Gastroesophageal sphincter (tissue), 3 donors: Measurements from ENCODE around the gene CLPTM1L.

ENCODE experiments used
- EP300 ChIP-seq: sonication (generic); formaldehyde crosslinking; IDR thresholded peaks from one replicate; pipeline ENCODE4 v1.6.1; 2017; ENCODE audit warnings: antibody characterized with exemption, mild to moderate bottlenecking
- TF ChIP-seq, protein P1 (sequence below), 4 experiments: fragments of 200-600 bp in 2 of 4; fragments of 450-650 bp in 2 of 4; sonication (generic) in 1 of 4; IDR thresholded peaks; one replicate each; pipeline ENCODE4 v1.5.1; 2017 to 2019; ENCODE audit warnings: antibody characterized with exemption in 4 of 4, mild to moderate bottlenecking in 2 of 4, moderate library complexity in 2 of 4

DNA sequence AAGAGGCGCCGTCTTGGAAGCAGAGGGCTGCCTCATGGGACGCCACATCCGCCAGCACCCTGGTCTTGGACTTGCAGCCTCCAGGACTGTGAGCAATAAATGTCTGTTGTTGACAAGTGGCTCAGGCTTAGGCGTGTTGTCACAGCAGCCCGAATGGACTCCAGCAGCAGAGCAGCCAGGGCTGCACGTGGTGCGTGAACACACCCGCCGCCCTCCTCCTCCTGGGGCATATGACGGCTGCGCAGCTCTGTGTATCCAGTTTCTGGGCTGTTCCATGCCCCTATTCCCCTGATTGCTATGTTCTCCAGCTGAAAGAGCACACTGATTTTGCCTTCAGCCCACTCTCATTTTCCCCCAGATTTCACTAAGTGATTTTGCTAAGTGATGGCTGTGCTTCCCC lies 36.0 kb upstream of the CLPTM1L start:
- TF ChIP-seq, protein P1, sequence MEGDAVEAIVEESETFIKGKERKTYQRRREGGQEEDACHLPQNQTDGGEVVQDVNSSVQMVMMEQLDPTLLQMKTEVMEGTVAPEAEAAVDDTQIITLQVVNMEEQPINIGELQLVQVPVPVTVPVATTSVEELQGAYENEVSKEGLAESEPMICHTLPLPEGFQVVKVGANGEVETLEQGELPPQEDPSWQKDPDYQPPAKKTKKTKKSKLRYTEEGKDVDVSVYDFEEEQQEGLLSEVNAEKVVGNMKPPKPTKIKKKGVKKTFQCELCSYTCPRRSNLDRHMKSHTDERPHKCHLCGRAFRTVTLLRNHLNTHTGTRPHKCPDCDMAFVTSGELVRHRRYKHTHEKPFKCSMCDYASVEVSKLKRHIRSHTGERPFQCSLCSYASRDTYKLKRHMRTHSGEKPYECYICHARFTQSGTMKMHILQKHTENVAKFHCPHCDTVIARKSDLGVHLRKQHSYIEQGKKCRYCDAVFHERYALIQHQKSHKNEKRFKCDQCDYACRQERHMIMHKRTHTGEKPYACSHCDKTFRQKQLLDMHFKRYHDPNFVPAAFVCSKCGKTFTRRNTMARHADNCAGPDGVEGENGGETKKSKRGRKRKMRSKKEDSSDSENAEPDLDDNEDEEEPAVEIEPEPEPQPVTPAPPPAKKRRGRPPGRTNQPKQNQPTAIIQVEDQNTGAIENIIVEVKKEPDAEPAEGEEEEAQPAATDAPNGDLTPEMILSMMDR (IDR thresholded peaks at IDR 0.05), result no peak
- no peak for TF ChIP-seq EP300
